GM23338 (cell line): Measurements from ENCODE around the gene BAZ1B. TPM values are rescaled to one million over a fixed set of nuclear protein-coding genes. Genes with fewer than 3 reads are reported as not detected.

Experiments
- ATAC-seq: fragments of 200-7000 bp; cut with Tn5 transposase; 3 replicates; pipeline ENCODE4 v1.9.1; 2020
- DNase-seq: peaks from one replicate; pipeline ENCODE4 v3.0.0-alpha.2; 2015; ENCODE audit warnings: low spot score
- H2AFZ ChIP-seq: fragments of 200-600 bp; sonication (generic); 2 replicates; pipeline ENCODE4 v1.8.0; 2016; ENCODE audit warnings: antibody characterized with exemption, mild to moderate bottlenecking, moderate library complexity
- H3F3A ChIP-seq: fragments of 200-600 bp; sonication (generic); replicated peaks from 2 replicates; pipeline ENCODE4 v1.8.0; 2017; ENCODE audit warnings: antibody characterized with exemption, mixed run types, low read depth
- H3K27ac ChIP-seq: fragments of 200-600 bp; sonication (generic); 2 replicates; pipeline ENCODE4 v1.6.1; 2016; ENCODE audit warnings: low read depth
- H3K27me3 ChIP-seq: fragments of 200-600 bp; sonication (generic); 2 replicates; pipeline ENCODE4 v1.8.0; 2016; ENCODE audit warnings: mild to moderate bottlenecking, mixed run types, moderate library complexity; ENCODE audit not compliant: insufficient read depth
- H3K36me3 ChIP-seq: fragments of 200-600 bp; sonication (generic); 2 replicates; pipeline ENCODE4 v1.8.0; 2016; ENCODE audit warnings: mild to moderate bottlenecking; ENCODE audit not compliant: insufficient read depth
- H3K4me1 ChIP-seq: fragments of 200-600 bp; sonication (generic); 2 replicates; pipeline ENCODE4 v1.8.0; 2016; ENCODE audit warnings: mild to moderate bottlenecking, moderate library complexity; ENCODE audit not compliant: insufficient read depth
- H3K4me2 ChIP-seq: fragments of 200-600 bp; sonication (generic); 2 replicates; pipeline ENCODE4 v1.7.1; 2017; ENCODE audit warnings: mixed run types
- H3K4me3 ChIP-seq: fragments of 200-600 bp; sonication (generic); 2 replicates; pipeline ENCODE4 v1.6.1; 2016; ENCODE audit warnings: mixed run types
- H3K79me2 ChIP-seq: fragments of 200-600 bp; sonication (generic); replicated peaks from 2 replicates; pipeline ENCODE4 v1.8.0; 2017; ENCODE audit warnings: mild to moderate bottlenecking; ENCODE audit not compliant: insufficient read depth
- H3K9me2 ChIP-seq: fragments of 200-600 bp; sonication (generic); 2 replicates; pipeline ENCODE4 v1.8.0; 2017; ENCODE audit not compliant: insufficient read depth
- H4K20me1 ChIP-seq: fragments of 200-600 bp; sonication (generic); replicated peaks from 2 replicates; pipeline ENCODE4 v1.8.0; 2017; ENCODE audit warnings: mild to moderate bottlenecking; ENCODE audit not compliant: insufficient read depth
- H3K27ac Mint-ChIP-seq: 2 replicates; pipeline ENCODE4 v1.8.0; 2020; ENCODE audit warnings: inconsistent platforms, mild to moderate bottlenecking, moderate library complexity, mixed read lengths
- H3K27me3 Mint-ChIP-seq: 3 replicates; pipeline ENCODE4 v1.8.0; 2022; ENCODE audit warnings: low read depth, mild to moderate bottlenecking, moderate library complexity, mixed read lengths, inconsistent platforms; ENCODE audit not compliant: insufficient read depth, poor library complexity
- H3K36me3 Mint-ChIP-seq: 3 replicates; pipeline ENCODE4 v1.8.0; 2021; ENCODE audit warnings: low read depth, mild to moderate bottlenecking, inconsistent platforms, moderate library complexity, mixed read lengths
- H3K4me1 Mint-ChIP-seq: 3 replicates; pipeline ENCODE4 v1.8.0; 2020; ENCODE audit warnings: mild to moderate bottlenecking, inconsistent platforms, mixed read lengths
- H3K4me3 Mint-ChIP-seq: 3 replicates; pipeline ENCODE4 v1.8.0; 2021; ENCODE audit warnings: moderate library complexity, mild to moderate bottlenecking, inconsistent platforms, mixed read lengths
- H3K9me3 Mint-ChIP-seq: 3 replicates; pipeline ENCODE4 v1.8.0; 2020; ENCODE audit warnings: moderate library complexity, mild to moderate bottlenecking, inconsistent platforms, mixed read lengths
- EZH2phosphoT487 ChIP-seq: fragments of 200-600 bp; sonication (generic); IDR thresholded peaks from one replicate; pipeline ENCODE4 v1.8.1; 2018; ENCODE audit warnings: antibody characterized with exemption; ENCODE audit not compliant: unreplicated experiment
- JUNB ChIP-seq: IDR thresholded peaks from one replicate; pipeline ENCODE4 v1.6.1; 2016; ENCODE audit warnings: antibody characterized with exemption; ENCODE audit not compliant: unreplicated experiment
- NANOG ChIP-seq: IDR thresholded peaks from 2 replicates; pipeline ENCODE4 v1.6.1; 2016; ENCODE audit warnings: antibody characterized with exemption, borderline replicate concordance
- POLR2AphosphoS5 ChIP-seq: IDR thresholded peaks from 2 replicates; pipeline ENCODE4 v1.6.1; 2016; ENCODE audit warnings: antibody characterized with exemption, low read depth
- STAT1 ChIP-seq: IDR thresholded peaks from one replicate; pipeline ENCODE4 v1.6.1; 2016; ENCODE audit warnings: antibody characterized with exemption; ENCODE audit not compliant: unreplicated experiment
- ZNF114 ChIP-seq: fragments of 250-450 bp; sonication (Bioruptor Pico); IDR thresholded peaks from 2 replicates; pipeline ENCODE4 v1.5.0; 2020; ENCODE audit warnings: mild to moderate bottlenecking, moderate library complexity
- polyA plus RNA-seq: library from polyadenylated mRNA; unstranded; fragments of >200 nt; fragmentation: Nextera tagmentation; extraction: Ambion mirVana; gene quantifications from 2 replicates; pipeline ENCODE4 v1.2.1, GENCODE V29; 2016
- total RNA-seq: library from RNA; depleted of rRNA; stranded (reverse); fragments of >200 nt; shearing (Covaris generic); gene quantifications from 2 replicates; pipeline ENCODE4 v1.2.3, GENCODE V29; 2014
- TF ChIP-seq, protein P1 (sequence below): fragments of 250-450 bp; sonication (Bioruptor Pico); IDR thresholded peaks from 2 replicates; pipeline ENCODE4 v1.5.0; 2020; ENCODE audit warnings: mild to moderate bottlenecking, moderate library complexity

BAZ1B gene
- total and polyA plus RNA-seq, 2 experiments from 2014 or later = 40.4 to 70.7 TPM

DNA sequence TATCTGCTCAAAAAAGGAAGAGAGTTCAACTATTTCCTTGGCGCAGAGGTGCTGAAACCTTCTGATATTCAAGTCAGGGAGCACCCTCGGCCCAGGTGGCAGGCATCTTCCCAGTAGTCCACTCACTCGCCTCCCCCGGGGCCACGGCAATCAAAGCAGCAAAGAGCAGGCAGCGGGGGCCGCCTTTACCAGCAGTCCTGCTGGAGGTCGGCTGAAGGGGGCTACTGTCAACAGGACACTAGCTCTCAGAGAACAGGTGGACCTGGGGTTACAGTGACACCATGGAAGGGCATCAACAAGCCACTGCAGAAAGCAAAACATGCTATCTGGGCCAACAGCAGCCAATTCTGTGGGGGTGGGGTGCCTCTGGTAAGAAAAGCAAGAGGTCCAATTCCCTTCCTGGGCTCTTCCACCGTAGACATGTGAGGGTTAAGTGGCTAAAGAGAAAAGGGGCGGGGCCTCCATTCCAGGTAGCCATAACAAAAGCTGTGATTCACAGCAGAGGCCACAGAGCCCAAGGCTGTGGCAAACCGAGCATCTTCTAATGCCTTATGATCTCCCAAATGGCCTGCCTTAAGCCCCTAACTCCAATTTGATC is 79.1 kb downstream of the BAZ1B start:
- no peak overlapping the region for H2AFZ ChIP-seq
- DNase-seq = peak; percentile 27
- H3F3A ChIP-seq = 0 out of 2 replicates have a peak, but pooled peaks cover 14% of the 10 kb centered on the region
- H3K27ac ChIP-seq = no peak overlapping the region
- H3K27ac Mint-ChIP-seq = no peak overlapping the region
- no peaks in the 10 kb centered on the region for H3K9me3 Mint-ChIP-seq
- TF ChIP-seq EZH2phosphoT487 (no peak), POLR2AphosphoS5 (no peak), STAT1 (no peak), ZNF114 (CRISPR knock-in tag) (no peak), JUNB (no peak), NANOG (no peak)
- TF ChIP-seq, protein P1, sequence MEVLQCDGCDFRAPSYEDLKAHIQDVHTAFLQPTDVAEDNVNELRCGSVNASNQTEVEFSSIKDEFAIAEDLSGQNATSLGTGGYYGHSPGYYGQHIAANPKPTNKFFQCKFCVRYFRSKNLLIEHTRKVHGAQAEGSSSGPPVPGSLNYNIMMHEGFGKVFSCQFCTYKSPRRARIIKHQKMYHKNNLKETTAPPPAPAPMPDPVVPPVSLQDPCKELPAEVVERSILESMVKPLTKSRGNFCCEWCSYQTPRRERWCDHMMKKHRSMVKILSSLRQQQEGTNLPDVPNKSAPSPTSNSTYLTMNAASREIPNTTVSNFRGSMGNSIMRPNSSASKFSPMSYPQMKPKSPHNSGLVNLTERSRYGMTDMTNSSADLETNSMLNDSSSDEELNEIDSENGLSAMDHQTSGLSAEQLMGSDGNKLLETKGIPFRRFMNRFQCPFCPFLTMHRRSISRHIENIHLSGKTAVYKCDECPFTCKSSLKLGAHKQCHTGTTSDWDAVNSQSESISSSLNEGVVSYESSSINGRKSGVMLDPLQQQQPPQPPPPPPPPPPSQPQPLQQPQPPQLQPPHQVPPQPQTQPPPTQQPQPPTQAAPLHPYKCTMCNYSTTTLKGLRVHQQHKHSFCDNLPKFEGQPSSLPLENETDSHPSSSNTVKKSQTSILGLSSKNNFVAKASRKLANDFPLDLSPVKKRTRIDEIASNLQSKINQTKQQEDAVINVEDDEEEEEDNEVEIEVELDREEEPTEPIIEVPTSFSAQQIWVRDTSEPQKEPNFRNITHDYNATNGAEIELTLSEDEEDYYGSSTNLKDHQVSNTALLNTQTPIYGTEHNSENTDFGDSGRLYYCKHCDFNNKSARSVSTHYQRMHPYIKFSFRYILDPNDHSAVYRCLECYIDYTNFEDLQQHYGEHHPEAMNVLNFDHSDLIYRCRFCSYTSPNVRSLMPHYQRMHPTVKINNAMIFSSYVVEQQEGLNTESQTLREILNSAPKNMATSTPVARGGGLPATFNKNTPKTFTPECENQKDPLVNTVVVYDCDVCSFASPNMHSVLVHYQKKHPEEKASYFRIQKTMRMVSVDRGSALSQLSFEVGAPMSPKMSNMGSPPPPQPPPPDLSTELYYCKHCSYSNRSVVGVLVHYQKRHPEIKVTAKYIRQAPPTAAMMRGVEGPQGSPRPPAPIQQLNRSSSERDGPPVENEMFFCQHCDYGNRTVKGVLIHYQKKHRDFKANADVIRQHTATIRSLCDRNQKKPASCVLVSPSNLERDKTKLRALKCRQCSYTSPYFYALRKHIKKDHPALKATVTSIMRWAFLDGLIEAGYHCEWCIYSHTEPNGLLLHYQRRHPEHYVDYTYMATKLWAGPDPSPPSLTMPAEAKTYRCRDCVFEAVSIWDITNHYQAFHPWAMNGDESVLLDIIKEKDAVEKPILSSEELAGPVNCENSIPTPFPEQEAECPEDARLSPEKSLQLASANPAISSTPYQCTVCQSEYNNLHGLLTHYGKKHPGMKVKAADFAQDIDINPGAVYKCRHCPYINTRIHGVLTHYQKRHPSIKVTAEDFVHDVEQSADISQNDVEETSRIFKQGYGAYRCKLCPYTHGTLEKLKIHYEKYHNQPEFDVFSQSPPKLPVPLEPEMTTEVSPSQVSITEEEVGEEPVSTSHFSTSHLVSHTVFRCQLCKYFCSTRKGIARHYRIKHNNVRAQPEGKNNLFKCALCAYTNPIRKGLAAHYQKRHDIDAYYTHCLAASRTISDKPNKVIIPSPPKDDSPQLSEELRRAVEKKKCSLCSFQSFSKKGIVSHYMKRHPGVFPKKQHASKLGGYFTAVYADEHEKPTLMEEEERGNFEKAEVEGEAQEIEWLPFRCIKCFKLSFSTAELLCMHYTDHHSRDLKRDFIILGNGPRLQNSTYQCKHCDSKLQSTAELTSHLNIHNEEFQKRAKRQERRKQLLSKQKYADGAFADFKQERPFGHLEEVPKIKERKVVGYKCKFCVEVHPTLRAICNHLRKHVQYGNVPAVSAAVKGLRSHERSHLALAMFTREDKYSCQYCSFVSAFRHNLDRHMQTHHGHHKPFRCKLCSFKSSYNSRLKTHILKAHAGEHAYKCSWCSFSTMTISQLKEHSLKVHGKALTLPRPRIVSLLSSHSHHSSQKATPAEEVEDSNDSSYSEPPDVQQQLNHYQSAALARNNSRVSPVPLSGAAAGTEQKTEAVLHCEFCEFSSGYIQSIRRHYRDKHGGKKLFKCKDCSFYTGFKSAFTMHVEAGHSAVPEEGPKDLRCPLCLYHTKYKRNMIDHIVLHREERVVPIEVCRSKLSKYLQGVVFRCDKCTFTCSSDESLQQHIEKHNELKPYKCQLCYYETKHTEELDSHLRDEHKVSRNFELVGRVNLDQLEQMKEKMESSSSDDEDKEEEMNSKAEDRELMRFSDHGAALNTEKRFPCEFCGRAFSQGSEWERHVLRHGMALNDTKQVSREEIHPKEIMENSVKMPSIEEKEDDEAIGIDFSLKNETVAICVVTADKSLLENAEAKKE (CRISPR knock-in tag) = no peak
- no peak overlapping the region for H3K4me2 ChIP-seq
- no peaks in the 10 kb centered on the region for H3K4me1 Mint-ChIP-seq
- no peaks in the 10 kb centered on the region for H3K27me3 ChIP-seq
- H3K36me3 ChIP-seq = peaks cover 63% of the 10 kb centered on the region
- no peaks in the 10 kb centered on the region for H3K4me1 ChIP-seq
- H3K4me3 ChIP-seq = no peak overlapping the region
- H3K4me3 Mint-ChIP-seq = no peak overlapping the region
- peaks cover 7% of the 10 kb centered on the region for H3K27me3 Mint-ChIP-seq
- H3K79me2 ChIP-seq = peaks cover 5% of the 10 kb centered on the region; the same call in 1 of the 2 replicates
- peaks cover 17% of the 10 kb centered on the region for H4K20me1 ChIP-seq
- no peaks in the 10 kb centered on the region for H3K9me2 ChIP-seq
- peaks cover 89% of the 10 kb centered on the region for H3K36me3 Mint-ChIP-seq
- peak; percentile 12; the same call in 1 of the 3 replicates for ATAC-seq
